Keratinocyte (primary cell): ENCODE measurements around the gene LIN9.

Experiments used
- EZH2 ChIP-seq: IDR thresholded peaks from one replicate; pipeline ENCODE4 v1.6.1; 2012; ENCODE audit warnings: inconsistent platforms, mild to moderate bottlenecking, low read length, moderate library complexity
- TF ChIP-seq, protein P1 (sequence below), 3 experiments: IDR thresholded peaks in 1 of 3; conservative IDR thresholded peaks in 1 of 3; optimal IDR thresholded peaks in 1 of 3; 2 replicates in 2 of 3; 3 replicates in 1 of 3; pipeline versions ENCODE3 to v1.5.1; 2011; ENCODE audit warnings: low read length in 3 of 3, mild to moderate bottlenecking in 3 of 3, moderate library complexity in 2 of 3, control low read depth in 1 of 3, inconsistent platforms in 1 of 3; ENCODE audit not compliant: insufficient read depth in 2 of 3; ENCODE audit errors: extremely low read depth in 1 of 3

GRCh38 chr1:226349801-226350518 is 41.0 kb upstream of the LIN9 start:
- no peak for TF ChIP-seq EZH2
- TF ChIP-seq, protein P1, sequence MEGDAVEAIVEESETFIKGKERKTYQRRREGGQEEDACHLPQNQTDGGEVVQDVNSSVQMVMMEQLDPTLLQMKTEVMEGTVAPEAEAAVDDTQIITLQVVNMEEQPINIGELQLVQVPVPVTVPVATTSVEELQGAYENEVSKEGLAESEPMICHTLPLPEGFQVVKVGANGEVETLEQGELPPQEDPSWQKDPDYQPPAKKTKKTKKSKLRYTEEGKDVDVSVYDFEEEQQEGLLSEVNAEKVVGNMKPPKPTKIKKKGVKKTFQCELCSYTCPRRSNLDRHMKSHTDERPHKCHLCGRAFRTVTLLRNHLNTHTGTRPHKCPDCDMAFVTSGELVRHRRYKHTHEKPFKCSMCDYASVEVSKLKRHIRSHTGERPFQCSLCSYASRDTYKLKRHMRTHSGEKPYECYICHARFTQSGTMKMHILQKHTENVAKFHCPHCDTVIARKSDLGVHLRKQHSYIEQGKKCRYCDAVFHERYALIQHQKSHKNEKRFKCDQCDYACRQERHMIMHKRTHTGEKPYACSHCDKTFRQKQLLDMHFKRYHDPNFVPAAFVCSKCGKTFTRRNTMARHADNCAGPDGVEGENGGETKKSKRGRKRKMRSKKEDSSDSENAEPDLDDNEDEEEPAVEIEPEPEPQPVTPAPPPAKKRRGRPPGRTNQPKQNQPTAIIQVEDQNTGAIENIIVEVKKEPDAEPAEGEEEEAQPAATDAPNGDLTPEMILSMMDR (optimal IDR thresholded peaks at IDR 0.05 in 1 of 3, IDR thresholded peaks at IDR 0.05 in 1 of 3, conservative IDR thresholded peaks at IDR 0.05 in 1 of 3; ENCODE audit: extremely low read depth in 1 of 3, insufficient read depth in 2 of 3, low read length in 3 of 3) = no peak
